ENCODE measurements around the gene RNASEH2B. TPM values are rescaled to one million over a fixed set of nuclear protein-coding genes. Genes with fewer than 3 reads are reported as not detected.

Gene RNASEH2B
- total and polyA plus RNA-seq, 2 of the 8 experiments (the other 6 are each of a cell fraction or from before 2014, with no cell fraction given), result 19.3 to 43.9 TPM

- H2AK5ac ChIP-seq (ENCODE audit: low read depth, low read length), result no peak overlapping the region
- no peak overlapping the region for H3K18ac ChIP-seq (ENCODE audit: extremely low read depth, low read length)
- no peak overlapping the region for H2BK5ac ChIP-seq (ENCODE audit: low read depth, low read length)
- no peaks in the 10 kb centered on the region for H4K20me1 ChIP-seq (replicated peaks in 1 of 2; ENCODE audit: control insufficient read depth in 1 of 2, insufficient read depth in 2 of 2, low read length in 2 of 2)
- no peak overlapping the region for H3K4ac ChIP-seq (replicated peaks; ENCODE audit: insufficient read length, low read depth, low read length)
- H3K4me3 ChIP-seq (ENCODE audit: extremely low read depth in 1 of 4, insufficient read depth in 2 of 4, low read depth in 3 of 4, low read length in 4 of 4), result no peak overlapping the region
- no peak overlapping the region for H3K23ac ChIP-seq (ENCODE audit: insufficient read length)
- no peak overlapping the region for H4K8ac ChIP-seq (ENCODE audit: extremely low read depth, insufficient read depth, low read length)
- H2BK20ac ChIP-seq (ENCODE audit: low read length), result no peak overlapping the region
- DNase-seq (ENCODE audit: low read depth in 1 of 2, low spot score in 2 of 2), result no peak
- no peak overlapping the region for H3K9ac ChIP-seq (replicated peaks in 1 of 4; ENCODE audit: extremely low read depth in 1 of 4, low read depth in 3 of 4, low read length in 3 of 4)
- WGBS, 2 experiments (ENCODE audit: extremely low coverage in 1 of 2, insufficient coverage in 1 of 2, insufficient read length in 1 of 2, insufficient replicate concordance in 2 of 2, low coverage in 1 of 2, low lambda C conversion rate in 2 of 2, missing lambda C conversion rate in 1 of 2), result 90% methylated on average over 2 of the region's 2 CpGs; no CpG with 5 or more reads in 1 of the 2 experiments
- H3K27ac ChIP-seq (ENCODE audit: low read depth, low read length), result no peak overlapping the region
- no peaks in the 10 kb centered on the region for H3K27me3 ChIP-seq (replicated peaks in 1 of 4; ENCODE audit: control insufficient read depth in 3 of 4, extremely low read depth in 1 of 4, insufficient read depth in 3 of 4, low read length in 3 of 4)
- no peak overlapping the region for H2BK12ac ChIP-seq (ENCODE audit: low read depth, low read length)
- no peak overlapping the region for H3K56ac ChIP-seq (replicated peaks; ENCODE audit: insufficient read length, low read depth, low read length)
- no peak overlapping the region for H4K5ac ChIP-seq (ENCODE audit: insufficient read length, low read depth, low read length)
- POLR2A ChIA-PET (ENCODE audit: partially characterized antibody), result no interaction called here
- H3K4me2 ChIP-seq (ENCODE audit: insufficient read depth in 1 of 2, low read depth in 2 of 2, low read length in 2 of 2), result no peak overlapping the region
- H3K79me1 ChIP-seq (ENCODE audit: low read depth, low read length), result no peaks in the 10 kb centered on the region; the same call in 1 of the 2 replicates
- H2AFZ ChIP-seq (ENCODE audit: low read length), result no peak overlapping the region
- no peak for FAIRE-seq
- no peak overlapping the region for H4K91ac ChIP-seq (replicated peaks; ENCODE audit: insufficient read length, low read length)
- peaks cover 0 to 2% (median 0%) of the 10 kb centered on the region in 4 experiments; a peak in 1 of 7 replicates for H3K4me1 ChIP-seq (replicated peaks in 1 of 4; ENCODE audit: control insufficient read depth in 3 of 4, insufficient read depth in 4 of 4, low read length in 3 of 4)
- H3K9me3 ChIP-seq (ENCODE audit: insufficient read depth in 2 of 2, low read depth in 1 of 2, low read length in 1 of 2), result peaks cover 10 to 12% of the 10 kb centered on the region in 2 experiments
- CTCF ChIA-PET (ENCODE audit: partially characterized antibody), result interaction anchor here (1.8 to 2.0 kb wide), 2 partner anchors 11 to 14 kb away, joined by 5 to 6 read pairs; no protein-coding TSS in a partner anchor
- no peaks in the 10 kb centered on the region for H3K23me2 ChIP-seq (ENCODE audit: low read depth, low read length)
- no peak overlapping the region for H2BK120ac ChIP-seq (replicated peaks; ENCODE audit: low read depth, low read length)
- peaks cover 0 to 4% (median 0%) of the 10 kb centered on the region in 4 experiments; a peak in 2 of 8 replicates for H3K36me3 ChIP-seq (ENCODE audit: control insufficient read depth in 2 of 4, insufficient read depth in 4 of 4, low read length in 3 of 4)
- no peak overlapping the region for H3K14ac ChIP-seq (ENCODE audit: insufficient read length)
- H3K79me2 ChIP-seq (ENCODE audit: control insufficient read depth in 1 of 2, insufficient read depth in 2 of 2, low read length in 2 of 2), result peaks cover 0 to 7% of the 10 kb centered on the region in 2 experiments; a peak in 1 of 4 replicates
- no peak overlapping the region for H2BK15ac ChIP-seq (ENCODE audit: low read length)
- no peak for TF ChIP-seq GABPA (IDR thresholded peaks at IDR 0.05; ENCODE audit: borderline replicate concordance, insufficient read depth, low read length)
- no peak for TF ChIP-seq JUN (IDR thresholded peaks at IDR 0.05; ENCODE audit: low read depth, low read length)
- no peak for TF ChIP-seq TEAD4 (IDR thresholded peaks at IDR 0.05; ENCODE audit: low read depth, low read length)
- no peak for TF ChIP-seq PHF8 (conservative IDR thresholded peaks at IDR 0.05; ENCODE audit: low read depth, low read length)
- no peak for TF ChIP-seq RFX5 (IDR thresholded peaks at IDR 0.05; ENCODE audit: borderline replicate concordance, low read depth, low read length)
- no peak for TF ChIP-seq RXRA (IDR thresholded peaks at IDR 0.05; ENCODE audit: insufficient read depth, low read depth, low read length)
- TF ChIP-seq KDM1A (IDR thresholded peaks at IDR 0.05; ENCODE audit: borderline replicate concordance, low read length), result no peak
- TF ChIP-seq TCF12 (IDR thresholded peaks at IDR 0.05; ENCODE audit: low read depth, low read length), result no peak
- no peak for TF ChIP-seq EZH2 (IDR thresholded peaks at IDR 0.05; ENCODE audit: low read depth, low read length, severe bottlenecking)
- no peak for TF ChIP-seq ATF3 (IDR thresholded peaks at IDR 0.05; ENCODE audit: insufficient read depth, low read depth, low read length)
- TF ChIP-seq SAP30 (IDR thresholded peaks at IDR 0.05; ENCODE audit: insufficient read depth, insufficient replicate concordance, low read length), result no peak
- TF ChIP-seq SRF (IDR thresholded peaks at IDR 0.05; ENCODE audit: low read depth, low read length), result no peak
- no peak for TF ChIP-seq MAFK (IDR thresholded peaks at IDR 0.05; ENCODE audit: low read depth, low read length)
Observed at GRCh38 chr13:50928102-50928501, 18.5 kb downstream of the RNASEH2B start.

All from H1 (cell line).